SK-N-SH (cell line): ENCODE results near the gene SOAT2. TPM values are rescaled to one million over a fixed set of nuclear protein-coding genes. Genes with fewer than 3 reads are reported as not detected.

Experiments used
- CTCF ChIA-PET: fragments of 300-600, 350-600 bp; formaldehyde crosslinking; extraction: SDS; loops from one replicate; lab custom pipeline; 2021; lab: Yijun Ruan, JAX
- POLR2A ChIA-PET: fragments of 350-600 bp; sonication (Branson Sonifier 250); formaldehyde crosslinking; extraction: SDS; loops from one replicate; lab custom pipeline; 2020; ENCODE audit warnings: antibody characterized with exemption, inconsistent platforms; lab: Yijun Ruan, JAX
- DNase-seq: peaks from one replicate; pipeline ENCODE4 v3.0.0; 2012
- H2AFZ ChIP-seq: fragments of 200-600 bp; sonication (generic); 2 replicates; pipeline ENCODE4 v1.8.1; 2016; ENCODE audit warnings: antibody characterized with exemption, mild to moderate bottlenecking, low read depth
- H3F3A ChIP-seq: fragments of 200-600 bp; sonication (generic); replicated peaks from 2 replicates; pipeline ENCODE3; 2016; ENCODE audit warnings: antibody characterized with exemption, mild to moderate bottlenecking; ENCODE audit not compliant: insufficient read depth
- H3K27ac ChIP-seq, 2 experiments: fragments of 200-500 bp in 1 of 2; fragments of 200-600 bp in 1 of 2; sonication (Bioruptor generic) in 1 of 2; sonication (generic), shearing (Covaris generic) in 1 of 2; 2 replicates each; pipeline versions ENCODE4 v1.5.1 to v1.6.1; 2014 to 2016; ENCODE audit warnings: low read depth in 2 of 2, inconsistent platforms in 1 of 2, low read length in 1 of 2, mild to moderate bottlenecking in 1 of 2, mixed read lengths in 1 of 2
- H3K27me3 ChIP-seq: fragments of 200-600 bp; sonication (generic), shearing (Covaris generic); 2 replicates; pipeline ENCODE4 v1.6.1; 2016; ENCODE audit warnings: mixed run types; ENCODE audit not compliant: insufficient read depth
- H3K36me3 ChIP-seq, 2 experiments: fragments of 200-500 bp in 1 of 2; fragments of 200-600 bp in 1 of 2; sonication (Bioruptor generic) in 1 of 2; sonication (generic) in 1 of 2; replicated peaks in 1 of 2; 2 replicates each; pipeline versions ENCODE3 to v1.5.1; 2014 to 2016; ENCODE audit warnings: low read length in 1 of 2, mild to moderate bottlenecking in 1 of 2; ENCODE audit not compliant: insufficient read depth in 2 of 2, control insufficient read depth in 1 of 2
- H3K4me1 ChIP-seq, 2 experiments: fragments of 200-500 bp in 1 of 2; fragments of 200-600 bp in 1 of 2; sonication (Bioruptor generic) in 1 of 2; sonication (generic), shearing (Covaris generic) in 1 of 2; 2 replicates each; pipeline versions ENCODE4 v1.5.1 to v1.6.1; 2014 to 2016; ENCODE audit warnings: low read depth in 1 of 2, low read length in 1 of 2, mixed run types in 1 of 2; ENCODE audit not compliant: insufficient read depth in 2 of 2, control insufficient read depth in 1 of 2
- H3K4me2 ChIP-seq: fragments of 200-600 bp; sonication (generic), shearing (Covaris generic); 2 replicates; pipeline ENCODE4 v1.6.1; 2017; ENCODE audit warnings: mixed run types
- H3K4me3 ChIP-seq, 2 experiments: fragments of 200-500 bp in 1 of 2; fragments of 200-600 bp in 1 of 2; sonication (Bioruptor generic) in 1 of 2; sonication (generic), shearing (Covaris generic) in 1 of 2; 2 replicates each; pipeline versions ENCODE4 v1.5.1 to v1.8.1; 2014 to 2016; ENCODE audit warnings: low read depth in 2 of 2, inconsistent platforms in 1 of 2, low read length in 1 of 2, mild to moderate bottlenecking in 1 of 2, mixed read lengths in 1 of 2, moderate library complexity in 1 of 2
- H3K79me2 ChIP-seq: fragments of 200-600 bp; sonication (generic); 2 replicates; pipeline ENCODE4 v1.8.1; 2017; ENCODE audit warnings: mild to moderate bottlenecking; ENCODE audit not compliant: insufficient read depth
- H3K9ac ChIP-seq: fragments of 200-600 bp; sonication (generic); 2 replicates; pipeline ENCODE4 v1.6.1; 2017; ENCODE audit warnings: mixed run types
- H3K9me2 ChIP-seq: fragments of 200-600 bp; sonication (generic); 2 replicates; pipeline ENCODE4 v1.6.1; 2017; ENCODE audit warnings: mixed run types
- H3K9me3 ChIP-seq: fragments of 200-600 bp; sonication (generic); 2 replicates; pipeline ENCODE4 v1.6.1; 2017; ENCODE audit warnings: mixed run types, mild to moderate bottlenecking, moderate library complexity
- H4K20me1 ChIP-seq: fragments of 200-600 bp; sonication (generic); 2 replicates; pipeline ENCODE4 v1.6.1; 2017; ENCODE audit warnings: mild to moderate bottlenecking, mixed run types; ENCODE audit not compliant: insufficient read depth
- EZH2phosphoT487 ChIP-seq: fragments of 200-600 bp; sonication (generic); IDR thresholded peaks from 2 replicates; pipeline ENCODE4 v1.6.1; 2017; ENCODE audit warnings: low read depth, mixed run types, mild to moderate bottlenecking, antibody characterized with exemption, moderate library complexity, borderline replicate concordance
- FOSL2 ChIP-seq: IDR thresholded peaks from 2 replicates; pipeline ENCODE4 v1.4.0; 2012; ENCODE audit warnings: low read depth, mild to moderate bottlenecking, moderate library complexity, borderline replicate concordance
- FOXM1 ChIP-seq: IDR thresholded peaks from 2 replicates; pipeline ENCODE4 v1.4.0; 2012; ENCODE audit warnings: low read depth, mild to moderate bottlenecking
- MAX ChIP-seq: IDR thresholded peaks from 2 replicates; pipeline ENCODE4 v1.4.0; 2012; ENCODE audit warnings: low read depth
- MEF2A ChIP-seq: IDR thresholded peaks from 2 replicates; pipeline ENCODE4 v1.4.0; 2012; ENCODE audit warnings: low read depth, borderline replicate concordance
- NFIC ChIP-seq: IDR thresholded peaks from 2 replicates; pipeline ENCODE4 v1.4.0; 2012; ENCODE audit warnings: borderline replicate concordance
- NRF1 ChIP-seq: IDR thresholded peaks from 2 replicates; pipeline ENCODE4 v1.6.1; 2012; ENCODE audit warnings: low read depth, mild to moderate bottlenecking, low read length
- POLR2AphosphoS5 ChIP-seq: IDR thresholded peaks from 2 replicates; pipeline ENCODE4 v1.6.1; 2012; ENCODE audit warnings: low read depth, low read length
- RAD21 ChIP-seq: IDR thresholded peaks from 2 replicates; pipeline ENCODE4 v1.6.1; 2012; ENCODE audit warnings: mild to moderate bottlenecking, low read length
- RCOR1 ChIP-seq: fragments of 150-350 bp; IDR thresholded peaks from 2 replicates; pipeline ENCODE4 v1.6.1; 2017; ENCODE audit warnings: antibody characterized with exemption, low read length
- RFX5 ChIP-seq: IDR thresholded peaks from 2 replicates; pipeline ENCODE4 v1.6.1; 2012; ENCODE audit warnings: mild to moderate bottlenecking, improper control_type of control experiment, low read length
- RXRA ChIP-seq: IDR thresholded peaks from 2 replicates; pipeline ENCODE4 v1.4.0; 2012; ENCODE audit warnings: low read depth, mild to moderate bottlenecking, borderline replicate concordance
- TAF1 ChIP-seq: IDR thresholded peaks from 2 replicates; pipeline ENCODE4 v1.6.1; 2012; ENCODE audit warnings: low read depth, mild to moderate bottlenecking, low read length, moderate library complexity, borderline replicate concordance
- TCF12 ChIP-seq: IDR thresholded peaks from 2 replicates; pipeline ENCODE4 v1.4.0; 2012
- TEAD4 ChIP-seq: IDR thresholded peaks from 2 replicates; pipeline ENCODE4 v1.4.0; 2012; ENCODE audit warnings: mild to moderate bottlenecking, borderline replicate concordance; ENCODE audit not compliant: insufficient read depth
- USF1 ChIP-seq: IDR thresholded peaks from 2 replicates; pipeline ENCODE4 v1.4.0; 2012; ENCODE audit warnings: low read depth, borderline replicate concordance
- USF2 ChIP-seq: fragments of 150-350 bp; IDR thresholded peaks from 2 replicates; pipeline ENCODE4 v1.6.1; 2017; ENCODE audit warnings: antibody characterized with exemption, low read length, low read depth, borderline replicate concordance
- YY1 ChIP-seq: IDR thresholded peaks from 2 replicates; pipeline ENCODE4 v1.4.0; 2012; ENCODE audit warnings: low read depth, mild to moderate bottlenecking
- WGBS: methylation state at CpG from one replicate; pipeline ENCODE4 v1.1.6; 2017; ENCODE audit warnings: low lambda C conversion rate; 5-methylcytosine and 5-hydroxymethylcytosine counted together
- polyA plus RNA-seq, 3 experiments: library from polyadenylated mRNA; depleted of rRNA; stranded (reverse); fragments of >200 nt; gene quantifications; 2 replicates each; pipeline ENCODE4 v1.2.3, GENCODE V29; 2012
- TF ChIP-seq, protein P1 (sequence below): IDR thresholded peaks from 2 replicates; pipeline ENCODE4 v1.4.0; 2012; ENCODE audit warnings: low read depth, borderline replicate concordance

The SOAT2 gene
- polyA plus RNA-seq, 1 of the 3 experiments (the other 2 are of a cell fraction): 0.18 TPM

DNA sequence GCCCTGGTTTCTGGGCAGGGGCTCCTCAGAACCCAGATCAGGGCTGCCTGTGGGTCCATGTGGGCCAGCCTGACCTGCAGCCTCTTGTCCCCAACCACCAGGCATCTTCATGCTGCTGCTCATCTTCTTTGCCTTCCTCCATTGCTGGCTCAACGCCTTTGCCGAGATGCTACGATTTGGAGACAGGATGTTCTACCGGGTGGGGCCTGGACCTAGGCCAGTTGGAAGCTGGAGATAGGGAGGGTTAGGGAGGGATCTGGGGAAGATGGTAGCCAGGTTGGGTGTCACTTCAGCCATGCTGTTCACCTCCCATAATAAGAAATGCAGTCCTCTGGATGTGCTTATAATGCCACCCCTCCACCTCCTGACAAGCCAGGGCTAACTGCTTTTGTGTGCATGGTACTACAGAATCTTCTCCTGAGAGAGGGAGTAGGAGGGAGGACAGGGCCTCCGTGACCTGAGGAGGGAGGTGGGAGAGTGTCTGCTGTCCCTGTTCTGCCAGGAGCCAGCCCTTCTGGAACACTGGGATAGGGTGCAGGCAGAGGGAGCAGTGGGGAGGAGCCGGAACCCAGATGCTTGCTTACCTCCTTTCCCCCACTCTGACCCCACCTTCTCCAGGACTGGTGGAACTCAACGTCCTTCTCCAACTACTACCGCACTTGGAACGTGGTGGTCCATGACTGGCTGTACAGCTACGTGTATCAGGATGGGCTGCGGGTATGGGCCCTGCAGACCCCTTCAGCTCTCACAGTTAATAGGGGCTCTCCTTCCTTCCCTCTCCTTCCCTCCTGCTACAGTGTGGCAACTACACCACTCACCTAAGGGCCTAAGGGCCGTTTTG, 17.6 kb downstream of the SOAT2 start:
- Histone ChIP-seq H3K4me2 (no peak overlapping the region), H3K4me1 (peaks cover 0 to 10% of the 10 kb centered on the region in 2 experiments; a peak in 2 of 4 replicates), H3K4me3 (no peak overlapping the region), H4K20me1 (no peaks in the 10 kb centered on the region), H2AFZ (no peak overlapping the region), H3K27me3 (no peaks in the 10 kb centered on the region), H3F3A (no peaks in the 10 kb centered on the region), H3K9me2 (no peaks in the 10 kb centered on the region), H3K27ac (no peak overlapping the region), H3K79me2 (no peaks in the 10 kb centered on the region), H3K9me3 (no peaks in the 10 kb centered on the region), H3K9ac (no peak overlapping the region), H3K36me3 (no peaks in the 10 kb centered on the region)
- ChIA-PET CTCF (interaction anchor here (1.0 kb wide), 1 partner anchor 55 kb away, joined by 4 read pairs; no protein-coding TSS in a partner anchor), POLR2A (no interaction called here)
- no peak for DNase-seq
- 92% methylated on average over 12 of the region's 12 CpGs for WGBS
- TF ChIP-seq, protein P1, sequence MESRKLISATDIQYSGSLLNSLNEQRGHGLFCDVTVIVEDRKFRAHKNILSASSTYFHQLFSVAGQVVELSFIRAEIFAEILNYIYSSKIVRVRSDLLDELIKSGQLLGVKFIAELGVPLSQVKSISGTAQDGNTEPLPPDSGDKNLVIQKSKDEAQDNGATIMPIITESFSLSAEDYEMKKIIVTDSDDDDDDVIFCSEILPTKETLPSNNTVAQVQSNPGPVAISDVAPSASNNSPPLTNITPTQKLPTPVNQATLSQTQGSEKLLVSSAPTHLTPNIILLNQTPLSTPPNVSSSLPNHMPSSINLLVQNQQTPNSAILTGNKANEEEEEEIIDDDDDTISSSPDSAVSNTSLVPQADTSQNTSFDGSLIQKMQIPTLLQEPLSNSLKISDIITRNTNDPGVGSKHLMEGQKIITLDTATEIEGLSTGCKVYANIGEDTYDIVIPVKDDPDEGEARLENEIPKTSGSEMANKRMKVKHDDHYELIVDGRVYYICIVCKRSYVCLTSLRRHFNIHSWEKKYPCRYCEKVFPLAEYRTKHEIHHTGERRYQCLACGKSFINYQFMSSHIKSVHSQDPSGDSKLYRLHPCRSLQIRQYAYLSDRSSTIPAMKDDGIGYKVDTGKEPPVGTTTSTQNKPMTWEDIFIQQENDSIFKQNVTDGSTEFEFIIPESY: no peak
- no peak for TF ChIP-seq RFX5
- no peak for TF ChIP-seq NRF1
- TF ChIP-seq FOXM1: no peak
- no peak for TF ChIP-seq NFIC
- no peak for TF ChIP-seq FOSL2
- TF ChIP-seq YY1: no peak
- no peak for TF ChIP-seq USF1
- TF ChIP-seq USF2: no peak
- no peak for TF ChIP-seq RCOR1
- no peak for TF ChIP-seq RXRA
- TF ChIP-seq EZH2phosphoT487: no peak
- TF ChIP-seq MAX: no peak
- TF ChIP-seq MEF2A: no peak
- TF ChIP-seq RAD21: no peak
- TF ChIP-seq POLR2AphosphoS5: no peak
- no peak for TF ChIP-seq TCF12
- no peak for TF ChIP-seq TEAD4
- TF ChIP-seq TAF1: no peak
